Lower lobe of right lung (tissue), 2 donors: Measurements from ENCODE around the gene OR51B5. TPM values are rescaled to one million over a fixed set of nuclear protein-coding genes. Genes with fewer than 3 reads are reported as not detected.
"Not testable (repeated sequence)": the region's sequence is repeated elsewhere in the genome, so short reads cannot be mapped to it uniquely, and the experiment has no call there.

Experiments used
- ATAC-seq, 2 donors: fragments of 200-7000 bp; cut with Tn5 transposase; one replicate each; pipeline ENCODE4 v1.9.1; 2020 to 2022; ENCODE audit warnings: mild to moderate bottlenecking in 2 of 2, moderate library complexity in 2 of 2
- DNase-seq: peaks from one replicate; pipeline ENCODE4 v3.0.0-alpha.2; 2020
- H3K27ac ChIP-seq: fragments of 200-600 bp; one replicate; pipeline ENCODE4 v1.8.0; 2022
- H3K27me3 ChIP-seq: fragments of 200-600 bp; one replicate; pipeline ENCODE4 v1.8.0; 2022; ENCODE audit warnings: low read depth
- H3K36me3 ChIP-seq: fragments of 200-600 bp; one replicate; pipeline ENCODE4 v1.8.0; 2022; ENCODE audit warnings: mild to moderate bottlenecking
- H3K4me1 ChIP-seq: fragments of 200-600 bp; one replicate; pipeline ENCODE4 v1.8.0; 2022
- H3K4me3 ChIP-seq: fragments of 200-600 bp; one replicate; pipeline ENCODE4 v1.8.0; 2022; ENCODE audit warnings: mild to moderate bottlenecking
- H3K9me3 ChIP-seq: fragments of 200-600 bp; one replicate; pipeline ENCODE4 v1.8.0; 2022
- CTCF ChIP-seq: fragments of 200-600 bp; IDR thresholded peaks from one replicate; pipeline ENCODE4 v1.8.0; 2022; ENCODE audit warnings: antibody characterized with exemption, mild to moderate bottlenecking
- intact Hi-C: fragments of 100-400 bp; cut with DNase I; formaldehyde crosslinking; loops from one replicate; pipeline ENCODE4 v1.11.0; 2022
- total RNA-seq: library from RNA; stranded (reverse); fragmentation: NEBNext Ultra II Directional; extraction: Animal tissue kit (Norgen Biotek cat#: 25700); gene quantifications from one replicate; pipeline ENCODE4 v1.2.1, GENCODE V29; 2021
- donor health status: DM: no; HTN: yes; CAD: no; lungs with severe emphysema.

The OR51B5 gene
- total RNA-seq, 1 donor from 2014 or later: not detected

GRCh38 chr11:5301846-5302245 lies 41.5 kb downstream of the OR51B5 start, which contains the start of gene OR51B4:
TSS of gene OR51B4 (minus strand) at chr11:5301946. CDS start at chr11:5301946, 0 bp downstream.
- no peak for TF ChIP-seq CTCF
- DNase-seq (no peak), ATAC-seq (no peak)
- Histone ChIP-seq H3K4me3 (no peak within 1 kb of the TSS), H3K36me3 (no peaks in the 10 kb centered on the region), H3K9me3 (no peaks in the 10 kb centered on the region), H3K4me1 (no peaks in the 10 kb centered on the region), H3K27me3 (no peaks in the 10 kb centered on the region), H3K27ac (no peak within 1 kb of the TSS)
- intact Hi-C loops: no loop called here

DNA sequence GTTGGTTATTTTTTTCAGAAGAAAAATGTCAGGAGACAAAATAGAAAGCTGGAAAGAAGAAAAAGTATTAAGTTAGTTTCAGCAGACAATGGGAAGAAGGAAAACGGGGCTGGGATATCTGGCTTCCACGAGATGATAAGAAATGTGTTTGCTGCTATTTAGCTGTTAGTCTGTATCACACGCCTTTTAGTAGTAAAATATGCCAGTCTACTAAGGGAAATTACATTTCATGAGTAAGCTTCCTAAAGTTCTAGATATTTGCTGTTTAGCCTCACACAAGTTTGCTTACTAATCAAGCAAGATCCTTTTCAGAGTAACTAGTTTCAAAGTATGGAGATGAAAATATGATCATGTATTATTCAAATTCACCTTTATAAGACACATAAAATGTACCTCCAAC lies 43.1 kb downstream of the OR51B5 start:
- H3K27ac ChIP-seq: no peak overlapping the region
- no peaks in the 10 kb centered on the region for H3K9me3 ChIP-seq
- H3K4me1 ChIP-seq: no peaks in the 10 kb centered on the region
- H3K27me3 ChIP-seq: no peaks in the 10 kb centered on the region
- no peak for TF ChIP-seq CTCF
- H3K4me3 ChIP-seq: no peak overlapping the region
- intact Hi-C loops: no loop called here
- no peak for DNase-seq
- H3K36me3 ChIP-seq: no peaks in the 10 kb centered on the region
- ATAC-seq: no peak

GRCh38 chr11:5298451-5298850 lies 44.9 kb downstream of the OR51B5 start:
- no peak for ATAC-seq
- no peaks in the 10 kb centered on the region for H3K27me3 ChIP-seq
- H3K9me3 ChIP-seq: no peaks in the 10 kb centered on the region
- H3K36me3 ChIP-seq: no peaks in the 10 kb centered on the region
- no peaks in the 10 kb centered on the region for H3K4me1 ChIP-seq
- H3K27ac ChIP-seq: no peak overlapping the region
- intact Hi-C loops: no loop called here
- no peak overlapping the region for H3K4me3 ChIP-seq
- no peak for TF ChIP-seq CTCF
- DNase-seq: no peak

GRCh38 chr11:5297721-5298323 lies 45.5 kb downstream of the OR51B5 start:
- Histone ChIP-seq H3K9me3 (no peaks in the 10 kb centered on the region), H3K27ac (no peak overlapping the region), H3K4me3 (no peak overlapping the region), H3K27me3 (no peaks in the 10 kb centered on the region), H3K4me1 (no peaks in the 10 kb centered on the region), H3K36me3 (no peaks in the 10 kb centered on the region)
- intact Hi-C loops: no loop called here
- TF ChIP-seq CTCF: no peak
- ATAC-seq (no peak), DNase-seq (no peak)

DNA sequence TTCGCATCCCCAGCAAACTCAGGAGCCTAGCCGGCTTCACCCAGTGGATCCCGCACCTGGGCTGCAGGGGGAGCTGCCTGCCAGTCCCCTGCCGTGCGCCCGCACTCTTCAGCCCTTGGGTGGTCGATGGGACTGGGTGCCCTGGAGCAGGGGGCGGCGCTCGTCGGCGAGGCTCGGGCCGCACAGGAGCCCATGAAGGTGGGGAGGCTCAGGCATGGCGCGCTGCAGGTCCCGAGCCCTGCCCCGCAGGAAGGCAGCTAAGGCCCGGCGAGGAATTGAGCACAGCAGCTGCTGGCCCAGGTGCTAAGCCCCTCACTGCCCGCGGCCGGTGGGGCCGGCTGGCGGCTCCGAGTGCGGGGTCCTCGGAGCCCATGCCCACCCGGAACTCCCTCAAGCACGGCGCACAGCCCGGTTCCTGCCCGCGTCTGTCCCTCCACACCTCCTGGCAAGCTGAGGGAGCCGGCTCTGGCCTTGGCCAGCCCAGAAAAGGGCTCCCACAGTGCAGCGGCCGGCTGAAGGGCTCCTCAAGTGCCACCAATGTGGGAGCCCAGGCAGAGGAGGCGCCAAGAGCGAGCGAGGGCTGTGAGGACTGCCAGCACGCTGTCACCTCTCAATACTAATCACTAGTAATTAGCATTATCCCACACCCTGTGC lies 48.9 kb downstream of the OR51B5 start:
- H3K27ac ChIP-seq, H3K36me3 ChIP-seq, H3K4me3 ChIP-seq, DNase-seq, intact Hi-C loops, H3K9me3 ChIP-seq, ATAC-seq, H3K4me1 ChIP-seq, H3K27me3 ChIP-seq: not testable (repeated sequence)

DNA sequence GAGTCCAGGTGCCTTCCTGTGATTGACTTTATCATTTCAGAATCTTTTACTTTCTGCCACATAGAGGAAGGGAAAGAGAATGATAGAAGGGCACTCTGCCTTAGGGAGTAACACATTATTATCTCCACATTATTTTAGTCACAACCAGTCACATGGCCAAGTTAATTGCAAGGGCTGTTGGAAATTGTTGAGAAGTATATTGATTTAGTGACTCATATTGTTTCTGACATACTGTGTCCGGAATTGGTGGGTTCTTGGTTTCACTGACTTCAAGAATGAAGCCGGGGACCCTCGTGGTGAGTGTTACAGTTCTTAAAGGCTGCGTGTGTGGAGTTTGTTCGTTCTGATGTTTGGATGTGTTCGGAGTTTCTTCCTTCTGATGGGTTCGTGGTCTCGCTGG lies 50.3 kb downstream of the OR51B5 start:
- intact Hi-C loops: no loop called here
- no peak for TF ChIP-seq CTCF
- Histone ChIP-seq H3K27ac (no peak overlapping the region), H3K4me1 (no peaks in the 10 kb centered on the region), H3K4me3 (no peak overlapping the region), H3K9me3 (no peaks in the 10 kb centered on the region), H3K36me3 (no peaks in the 10 kb centered on the region), H3K27me3 (no peaks in the 10 kb centered on the region)
- DNase-seq (no peak), ATAC-seq (no peak)
